T-helper 2 cell treated with Interferon-gamma antibody and Interleukin-4, amounts not matched to agents 100 ng/mL and 5 ng/mL, for 36 hours (primary cell): ENCODE results near the gene PNKD. TPM values are rescaled to one million over a fixed set of nuclear protein-coding genes. Genes with fewer than 3 reads are reported as not detected.

Experiments
- intact Hi-C: fragments of 100-400 bp; cut with micrococcal nuclease; formaldehyde crosslinking; loops from one replicate; pipeline ENCODE4 v1.15.1; 2023
- total RNA-seq: library from RNA; stranded (reverse); gene quantifications from 2 replicates; pipeline ENCODE4 v1.2.3, GENCODE V29; 2022

PNKD gene
- total RNA-seq, 1 donor from 2014 or later, result 26.3 TPM

- intact Hi-C loops, result no loop called here
Measured at GRCh38 chr2:218368150-218368528, 97.8 kb downstream of the PNKD start.

DNA sequence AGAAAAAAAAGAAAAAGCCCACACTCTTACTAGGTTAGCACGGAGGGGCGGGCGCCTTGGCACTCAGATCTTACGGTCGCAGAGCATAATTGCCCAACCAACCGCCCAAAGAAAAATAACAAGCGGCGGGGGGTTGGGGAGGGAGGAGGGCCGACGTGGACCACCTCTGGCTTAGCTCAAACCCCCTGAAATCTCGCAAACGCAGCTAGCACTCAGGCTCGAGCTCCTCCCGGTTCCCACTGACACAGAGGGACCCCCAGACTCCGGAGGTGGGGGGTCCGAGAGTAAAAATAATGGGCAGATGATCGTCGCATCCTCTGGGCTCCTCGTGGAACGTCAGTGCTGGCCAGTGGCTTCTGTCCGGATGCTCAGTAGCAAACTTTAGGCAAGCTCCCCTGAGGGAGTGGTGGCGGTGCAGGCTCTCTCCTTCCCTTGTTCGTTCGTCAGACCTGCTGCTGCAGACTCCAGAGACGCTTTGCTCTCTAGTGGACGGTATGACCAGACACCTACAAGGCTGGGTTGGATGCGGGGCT lies 98.4 kb downstream of the PNKD start:
- intact Hi-C loops, result no loop called here

- intact Hi-C loops, result no loop called here
Measured at GRCh38 chr2:218369330-218369729, 99.0 kb downstream of the PNKD start.

DNA sequence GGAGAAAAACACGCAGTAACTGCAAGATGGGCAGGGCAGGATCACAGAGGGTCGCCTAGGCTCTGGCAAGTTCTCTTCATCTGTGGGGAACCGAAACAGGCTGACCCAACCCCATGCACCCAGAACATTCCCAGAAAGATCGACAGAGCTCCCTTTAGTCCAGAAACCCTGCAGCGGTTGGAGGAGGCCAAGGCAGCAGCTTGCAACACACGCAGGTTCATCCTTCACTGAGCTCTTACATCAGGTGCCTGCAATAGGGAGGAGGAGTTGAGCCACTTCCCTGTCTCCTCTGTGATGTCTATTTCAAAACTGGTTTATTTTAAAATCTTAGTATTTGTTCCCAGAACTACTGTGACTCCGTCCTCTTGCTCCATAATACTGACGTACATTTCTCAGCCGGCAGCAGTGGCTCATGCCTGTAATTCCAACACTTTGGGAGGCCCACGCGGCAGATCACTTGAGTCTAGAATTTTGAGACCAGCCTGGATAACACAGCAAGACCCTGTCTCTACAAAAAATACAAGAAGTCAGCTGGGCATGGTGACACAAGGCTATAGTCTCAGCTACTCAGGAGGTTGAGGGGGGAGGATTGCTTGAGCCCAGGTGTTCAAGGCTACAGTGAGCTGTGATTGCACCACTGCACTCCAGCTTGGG lies 100.2 kb downstream of the PNKD start:
- intact Hi-C loops, result no loop called here

DNA sequence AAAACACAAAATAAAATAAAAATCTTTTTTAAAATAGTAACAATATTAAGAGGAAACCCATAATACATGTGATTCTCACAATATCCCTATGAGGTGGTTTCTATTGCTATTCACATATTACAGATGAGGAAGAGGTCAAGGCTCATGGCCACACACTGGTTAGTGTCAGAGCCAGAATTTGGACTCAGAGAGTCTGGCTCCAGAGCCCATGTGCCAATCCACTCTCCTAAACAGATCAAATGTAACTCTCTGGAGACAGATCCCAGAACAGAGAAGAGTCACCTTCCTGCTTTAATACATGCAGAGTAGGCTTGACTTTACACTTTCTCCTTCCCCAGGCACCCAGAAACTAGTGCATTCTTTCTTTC lies 101.6 kb downstream of the PNKD start:
- intact Hi-C loops, result no loop called here

- intact Hi-C loops, result no loop called here
Measured at GRCh38 chr2:218374795-218375194, 104.5 kb downstream of the PNKD start.

- intact Hi-C loops, result no loop called here
Measured at GRCh38 chr2:218375212-218375611, 104.9 kb downstream of the PNKD start.

DNA sequence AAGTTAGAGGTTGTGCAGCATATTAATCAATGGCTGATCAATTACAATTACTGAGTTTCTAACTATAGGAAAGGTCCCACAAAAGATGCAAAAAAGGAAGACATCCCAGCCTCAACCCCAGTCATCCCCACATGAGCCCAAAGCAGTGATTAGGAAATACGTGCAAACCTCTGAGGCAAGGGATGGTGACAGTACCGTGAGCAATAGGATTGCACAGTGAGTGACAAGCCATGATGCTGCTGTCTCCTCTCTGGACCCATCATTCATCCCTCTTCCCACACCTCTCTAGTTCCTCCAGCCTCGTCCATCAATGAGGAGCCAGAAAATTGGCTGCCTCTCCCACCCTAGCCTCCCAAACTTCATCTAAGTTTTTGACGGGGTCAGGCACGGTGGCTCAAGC lies 107.7 kb downstream of the PNKD start:
- intact Hi-C loops, result no loop called here

- intact Hi-C loops, result no loop called here
Measured at GRCh38 chr2:218381916-218382366, 111.6 kb downstream of the PNKD start, which contains the start of gene SLC11A1. TSS of gene SLC11A1 (plus strand) at chr2:218382273. CDS start at chr2:218382369, 96 bp downstream.

GRCh38 chr2:218382785-218383184 lies 112.5 kb downstream of the PNKD start:
- intact Hi-C loops, result no loop called here

DNA sequence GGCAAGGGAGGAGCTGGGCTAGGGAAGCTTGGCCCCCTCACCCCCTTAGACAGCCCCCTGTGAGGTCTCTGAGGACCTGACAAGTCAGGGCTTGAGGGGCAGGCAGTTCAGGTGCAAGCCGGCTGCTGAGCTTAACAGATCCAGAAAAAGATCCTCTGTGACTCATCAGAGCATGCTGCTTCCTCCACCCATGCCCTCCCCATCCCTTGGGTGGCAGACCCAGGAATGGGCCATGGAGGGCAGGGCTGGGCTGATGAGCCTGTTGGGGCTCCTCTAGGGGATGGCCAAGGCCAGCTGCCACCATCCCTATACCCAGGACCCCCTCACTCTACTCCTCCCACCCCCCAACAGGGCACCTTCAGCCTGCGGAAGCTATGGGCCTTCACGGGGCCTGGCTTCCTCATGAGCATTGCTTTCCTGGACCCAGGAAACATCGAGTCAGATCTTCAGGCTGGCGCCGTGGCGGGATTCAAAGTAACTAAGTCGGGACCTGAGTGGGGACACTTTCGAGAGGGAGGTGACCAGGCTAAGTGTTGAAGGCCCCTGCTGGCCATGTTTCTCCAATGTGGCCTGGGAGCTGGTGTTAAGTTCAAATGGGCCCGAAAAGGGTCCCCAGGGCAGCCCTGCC lies 113.7 kb downstream of the PNKD start:
- intact Hi-C loops, result no loop called here

GRCh38 chr2:218384975-218385374 lies 114.7 kb downstream of the PNKD start:
- intact Hi-C loops, result no loop called here

- intact Hi-C loops, result no loop called here
Measured at GRCh38 chr2:218386505-218387368, 116.4 kb downstream of the PNKD start.

DNA sequence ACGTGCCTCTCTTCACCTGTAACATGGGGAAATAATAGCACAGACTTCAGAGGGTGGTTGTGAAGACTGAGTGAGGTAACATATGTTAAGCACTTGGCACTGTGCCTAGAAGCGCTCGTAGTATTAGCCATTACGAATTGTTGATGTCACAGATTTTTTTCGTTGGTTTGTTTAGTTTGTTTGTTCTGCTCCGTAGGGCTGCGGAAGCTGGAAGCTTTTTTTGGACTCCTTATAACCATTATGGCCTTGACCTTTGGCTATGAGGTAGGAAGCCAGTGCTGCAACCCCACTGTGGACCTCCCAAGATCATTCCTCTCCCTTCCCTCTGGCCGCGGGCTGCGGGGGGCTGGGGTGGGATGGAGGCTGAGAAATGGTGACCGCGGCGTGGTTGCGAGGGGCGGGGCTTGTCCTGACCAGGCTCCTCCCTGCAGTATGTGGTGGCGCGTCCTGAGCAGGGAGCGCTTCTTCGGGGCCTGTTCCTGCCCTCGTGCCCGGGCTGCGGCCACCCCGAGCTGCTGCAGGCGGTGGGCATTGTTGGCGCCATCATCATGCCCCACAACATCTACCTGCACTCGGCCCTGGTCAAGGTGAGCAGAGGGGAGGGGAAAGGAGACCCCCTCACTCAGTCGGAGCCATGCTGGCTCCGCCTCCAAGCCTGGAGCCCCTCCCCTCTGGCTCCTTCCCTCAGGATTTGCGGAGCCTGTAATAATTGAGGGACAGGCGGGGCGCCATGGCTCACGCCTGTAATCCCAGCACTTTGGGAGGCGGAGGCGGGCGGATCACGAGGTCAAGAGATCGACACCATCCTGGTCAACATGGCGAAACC lies 117.3 kb downstream of the PNKD start:
- intact Hi-C loops, result no loop called here

DNA sequence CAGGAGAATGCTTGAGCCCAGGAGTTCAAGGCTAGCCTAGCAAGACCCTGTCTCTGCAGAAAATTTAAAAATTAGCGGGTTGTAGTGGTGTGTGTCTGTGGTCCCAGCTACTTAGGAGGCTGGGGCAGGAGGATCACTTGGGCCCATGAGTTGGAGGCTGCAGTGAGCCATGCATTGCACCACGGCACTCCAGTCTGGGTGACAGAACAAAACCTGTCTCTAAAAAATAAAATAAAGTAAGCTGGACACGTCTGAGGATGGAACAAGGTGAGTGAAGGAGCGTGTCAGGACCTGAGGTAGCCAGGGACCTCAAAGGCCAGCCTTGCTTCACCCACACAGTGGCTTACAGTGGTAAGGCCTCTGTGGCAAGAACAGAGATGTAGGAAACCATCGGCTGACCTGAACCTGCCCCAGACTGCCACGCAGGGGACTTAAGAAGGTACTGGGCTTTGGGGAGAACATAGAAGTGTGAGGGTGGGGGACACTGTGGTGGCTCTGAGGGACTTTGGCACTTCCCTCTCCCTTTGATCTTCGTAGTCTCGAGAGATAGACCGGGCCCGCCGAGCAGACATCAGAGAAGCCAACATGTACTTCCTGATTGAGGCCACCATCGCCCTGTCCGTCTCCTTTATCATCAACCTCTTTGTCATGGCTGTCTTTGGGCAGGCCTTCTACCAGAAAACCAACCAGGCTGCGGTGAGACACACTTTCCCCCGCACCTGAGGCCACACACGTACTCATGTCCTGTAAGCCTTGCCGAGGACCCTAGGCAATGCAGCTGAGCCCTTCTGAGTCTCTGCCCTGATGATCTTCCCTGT lies 119.2 kb downstream of the PNKD start:
- intact Hi-C loops, result no loop called here

DNA sequence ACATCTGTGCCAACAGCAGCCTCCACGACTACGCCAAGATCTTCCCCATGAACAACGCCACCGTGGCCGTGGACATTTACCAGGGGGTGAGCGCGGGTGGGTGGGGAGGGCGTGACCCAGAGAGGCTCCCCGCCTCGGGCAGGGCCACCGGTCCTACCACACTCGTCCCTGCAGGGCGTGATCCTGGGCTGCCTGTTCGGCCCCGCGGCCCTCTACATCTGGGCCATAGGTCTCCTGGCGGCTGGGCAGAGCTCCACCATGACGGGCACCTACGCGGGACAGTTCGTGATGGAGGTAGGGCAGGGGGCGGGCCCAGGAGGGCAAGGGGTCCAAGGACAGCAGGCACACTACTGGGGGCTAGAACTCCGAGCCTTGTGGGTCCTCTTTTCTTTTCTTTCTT lies 120.9 kb downstream of the PNKD start:
- intact Hi-C loops, result no loop called here

DNA sequence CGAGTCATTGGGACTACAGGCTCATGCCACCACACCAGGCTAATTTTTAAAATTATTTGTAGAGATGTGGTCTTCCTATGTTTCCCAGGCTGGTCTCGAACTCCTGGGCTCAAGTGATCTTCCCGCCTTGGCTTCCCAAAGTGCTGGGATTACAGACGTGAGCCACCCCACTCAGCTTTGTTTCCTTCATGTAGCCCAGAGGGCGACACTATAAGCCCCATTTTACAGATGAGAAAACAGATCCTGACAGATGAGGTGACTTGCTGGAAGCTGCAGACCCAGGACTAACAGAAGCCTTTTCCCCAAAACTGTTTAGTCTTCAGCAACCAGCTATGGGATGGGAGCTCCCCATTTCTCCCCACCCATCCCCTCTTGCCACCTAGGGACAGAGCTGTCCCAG lies 122.1 kb downstream of the PNKD start:
- intact Hi-C loops, result no loop called here

- intact Hi-C loops, result no loop called here
Measured at GRCh38 chr2:218392891-218393462, 122.7 kb downstream of the PNKD start.

DNA sequence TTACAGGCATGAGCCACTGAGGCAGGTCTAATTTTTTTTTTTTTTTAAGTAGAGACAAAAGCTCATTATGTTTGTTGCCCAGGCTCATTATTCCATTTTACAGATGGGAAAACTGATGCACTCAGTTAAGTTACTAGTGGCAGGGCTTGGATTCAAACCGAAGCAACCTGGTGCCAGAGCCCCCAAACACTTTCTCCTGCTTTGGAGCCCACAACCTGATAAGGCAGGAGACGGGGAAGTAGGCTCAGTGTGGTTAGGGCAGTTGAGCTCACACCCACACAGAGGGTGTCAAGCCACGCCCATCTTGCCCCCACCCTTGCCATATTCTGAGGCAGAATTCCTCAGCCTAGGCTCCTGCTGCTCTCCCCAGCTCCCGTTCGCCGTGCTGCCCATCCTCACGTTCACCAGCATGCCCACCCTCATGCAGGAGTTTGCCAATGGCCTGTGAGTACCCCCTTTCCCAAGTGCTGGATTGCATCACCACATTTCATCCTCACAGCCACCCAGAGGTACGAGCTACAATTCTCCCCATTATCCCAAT lies 123.5 kb downstream of the PNKD start:
- intact Hi-C loops, result no loop called here
